Measurements from ENCODE around the gene EIF3J. TPM values are rescaled to one million over a fixed set of nuclear protein-coding genes. Genes with fewer than 3 reads are reported as not detected.

The EIF3J gene
- total and polyA plus RNA-seq, 10 of the 15 experiments (the other 5 are each of a cell fraction or from before 2014, with no cell fraction given) = 34.7 to 126 (median 64.1) TPM

DNA sequence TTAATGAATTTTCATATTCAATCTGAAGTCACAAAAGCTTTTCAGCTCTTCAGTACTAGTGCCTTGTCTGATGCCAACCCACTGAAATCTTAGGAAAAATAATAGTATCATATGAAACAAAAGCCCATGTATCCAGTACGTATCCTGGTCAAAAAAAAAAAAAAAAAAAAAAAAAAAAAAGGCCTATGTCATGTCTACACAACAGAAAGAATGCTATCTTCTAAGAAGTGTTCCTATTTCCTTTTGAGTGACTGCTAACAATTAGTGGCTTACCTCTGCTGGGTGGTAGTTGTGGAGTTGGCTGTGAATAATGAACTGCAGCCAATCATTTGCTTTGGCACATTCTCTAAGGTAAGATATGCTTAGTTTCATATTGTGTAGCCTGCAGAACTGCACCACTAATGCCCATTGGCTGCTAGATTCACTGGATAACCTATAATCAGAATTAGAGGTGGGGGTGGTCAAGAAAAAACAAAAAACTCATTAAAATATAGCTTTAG is 59.6 kb downstream of the EIF3J start:
- no peak for FAIRE-seq
- no peaks in the 10 kb centered on the region for H4K20me1 ChIP-seq (ENCODE audit: control insufficient read depth, insufficient read depth)
- in situ Hi-C loops (cut with MboI) = no loop called here
- H3K4me3 ChIP-seq = no peak overlapping the region
- WGBS (ENCODE audit: insufficient coverage, insufficient replicate concordance, low lambda C conversion rate, missing lambda C conversion rate) = 67% methylated on average over 1 of the region's 1 CpG
- POLR2A ChIA-PET = interaction anchor here (0.6 to 1.5 kb wide), 5 partner anchors 61 to 157 kb away, joined by 3 to 7 read pairs (median 4); partner anchors contain the start of gene TRIM69
- CTCF ChIA-PET = interaction anchor here (0.7 to 4.2 kb wide), 6 partner anchors 12 to 142 kb away, joined by 3 to 21 read pairs (median 4); partner anchors contain the start of genes SPG11 and TRIM69
- intact Hi-C loops (cut with micrococcal nuclease; ENCODE audit: unreplicated experiment) = loop anchor here (5.0 kb wide), 1 partner anchor 66 kb away; the partner anchor contains the start of gene SPG11
- H2AFZ ChIP-seq (ENCODE audit: control insufficient read depth, low read depth, low read length) = no peak overlapping the region
- peak; percentile 80 for ATAC-seq
- no peak overlapping the region for H3K9ac ChIP-seq (ENCODE audit: control insufficient read depth, insufficient read depth, low read length)
- H3K4me2 ChIP-seq (ENCODE audit: control insufficient read depth, insufficient read depth) = 0 out of 2 replicates have a peak overlapping the region, but pooled peaks have one; percentile 20
- BruUV-seq (replicated peaks) = no TSS peak
- no peaks in the 10 kb centered on the region for H3K9me3 ChIP-seq (replicated peaks; ENCODE audit: control insufficient read depth, insufficient read depth, low read length)
- TF ChIP-seq, protein P1, sequence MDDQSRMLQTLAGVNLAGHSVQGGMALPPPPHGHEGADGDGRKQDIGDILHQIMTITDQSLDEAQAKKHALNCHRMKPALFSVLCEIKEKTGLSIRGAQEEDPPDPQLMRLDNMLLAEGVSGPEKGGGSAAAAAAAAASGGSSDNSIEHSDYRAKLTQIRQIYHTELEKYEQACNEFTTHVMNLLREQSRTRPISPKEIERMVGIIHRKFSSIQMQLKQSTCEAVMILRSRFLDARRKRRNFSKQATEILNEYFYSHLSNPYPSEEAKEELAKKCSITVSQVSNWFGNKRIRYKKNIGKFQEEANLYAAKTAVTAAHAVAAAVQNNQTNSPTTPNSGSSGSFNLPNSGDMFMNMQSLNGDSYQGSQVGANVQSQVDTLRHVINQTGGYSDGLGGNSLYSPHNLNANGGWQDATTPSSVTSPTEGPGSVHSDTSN (IDR thresholded peaks at IDR 0.05; ENCODE audit: insufficient replicate concordance, low read depth, low read length) = peak; percentile 40
- TF ChIP-seq NFYB (IDR thresholded peaks at IDR 0.05; ENCODE audit: insufficient read depth, low read depth, low read length) (peak; percentile 89), ATF7 (IDR thresholded peaks at IDR 0.05; ENCODE audit: low read depth) (peak; percentile 56; the same call in 1 of the 2 replicates), IKZF1 (conservative IDR thresholded peaks at IDR 0.05) (no peak), SREBF2 (IDR thresholded peaks at IDR 0.05; ENCODE audit: low read length) (0 out of 2 replicates have a peak, but pooled peaks have one; percentile 23), ZNF384 (IDR thresholded peaks at IDR 0.05; ENCODE audit: borderline replicate concordance, low read depth, low read length) (peak; percentile 63), PAX5 (IDR thresholded peaks at IDR 0.05; ENCODE audit: borderline replicate concordance, low read depth, low read length) (no peak)
- TF ChIP-seq, protein P2, sequence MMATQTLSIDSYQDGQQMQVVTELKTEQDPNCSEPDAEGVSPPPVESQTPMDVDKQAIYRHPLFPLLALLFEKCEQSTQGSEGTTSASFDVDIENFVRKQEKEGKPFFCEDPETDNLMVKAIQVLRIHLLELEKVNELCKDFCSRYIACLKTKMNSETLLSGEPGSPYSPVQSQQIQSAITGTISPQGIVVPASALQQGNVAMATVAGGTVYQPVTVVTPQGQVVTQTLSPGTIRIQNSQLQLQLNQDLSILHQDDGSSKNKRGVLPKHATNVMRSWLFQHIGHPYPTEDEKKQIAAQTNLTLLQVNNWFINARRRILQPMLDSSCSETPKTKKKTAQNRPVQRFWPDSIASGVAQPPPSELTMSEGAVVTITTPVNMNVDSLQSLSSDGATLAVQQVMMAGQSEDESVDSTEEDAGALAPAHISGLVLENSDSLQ (IDR thresholded peaks at IDR 0.05) = peak; percentile 93
- TF ChIP-seq, protein P3, sequence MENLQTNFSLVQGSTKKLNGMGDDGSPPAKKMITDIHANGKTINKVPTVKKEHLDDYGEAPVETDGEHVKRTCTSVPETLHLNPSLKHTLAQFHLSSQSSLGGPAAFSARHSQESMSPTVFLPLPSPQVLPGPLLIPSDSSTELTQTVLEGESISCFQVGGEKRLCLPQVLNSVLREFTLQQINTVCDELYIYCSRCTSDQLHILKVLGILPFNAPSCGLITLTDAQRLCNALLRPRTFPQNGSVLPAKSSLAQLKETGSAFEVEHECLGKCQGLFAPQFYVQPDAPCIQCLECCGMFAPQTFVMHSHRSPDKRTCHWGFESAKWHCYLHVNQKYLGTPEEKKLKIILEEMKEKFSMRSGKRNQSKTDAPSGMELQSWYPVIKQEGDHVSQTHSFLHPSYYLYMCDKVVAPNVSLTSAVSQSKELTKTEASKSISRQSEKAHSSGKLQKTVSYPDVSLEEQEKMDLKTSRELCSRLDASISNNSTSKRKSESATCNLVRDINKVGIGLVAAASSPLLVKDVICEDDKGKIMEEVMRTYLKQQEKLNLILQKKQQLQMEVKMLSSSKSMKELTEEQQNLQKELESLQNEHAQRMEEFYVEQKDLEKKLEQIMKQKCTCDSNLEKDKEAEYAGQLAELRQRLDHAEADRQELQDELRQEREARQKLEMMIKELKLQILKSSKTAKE (IDR thresholded peaks at IDR 0.05; ENCODE audit: low read depth, poor library complexity, severe bottlenecking) = peak; percentile 8
- DNase-seq (ENCODE audit: low read depth, low spot score) = peak; percentile 28
- RAD21 ChIA-PET (ENCODE audit: unreplicated experiment) = interaction anchor here (0.8 to 5.4 kb wide), 5 partner anchors 11 to 141 kb away, joined by 3 to 37 read pairs (median 3); partner anchors contain the start of genes PATL2, SPG11 and TRIM69
- SMC1A ChIA-PET (ENCODE audit: uncharacterized antibody, unreplicated experiment) = interaction anchor here (1.1 to 5.5 kb wide), 3 partner anchors 12 to 140 kb away, joined by 5 to 55 read pairs (median 9); partner anchors contain the start of genes SPG11 and TRIM69
- peaks cover 7% of the 10 kb centered on the region; the same call in 1 of the 2 replicates for H3K4me1 ChIP-seq (ENCODE audit: control insufficient read depth, insufficient read depth, low read length)
- peak overlapping the region; percentile 35 for H3K27ac ChIP-seq (ENCODE audit: control insufficient read depth, insufficient read depth)
- no peaks in the 10 kb centered on the region for H3K27me3 ChIP-seq (replicated peaks in 1 of 2; ENCODE audit: control insufficient read depth in 2 of 2, insufficient read depth in 2 of 2, low read length in 1 of 2)
- no peaks in the 10 kb centered on the region for H3K79me2 ChIP-seq (ENCODE audit: control insufficient read depth, insufficient read depth, low read length)
- peaks cover 4 to 41% of the 10 kb centered on the region in 2 experiments for H3K36me3 ChIP-seq (ENCODE audit: control insufficient read depth in 2 of 2, insufficient read depth in 2 of 2, low read length in 1 of 2)

Measured in GM12878 (cell line).